Epithelial cell of esophagus (primary cell): Measurements from ENCODE around the gene NAA60.

Experiments
- DNase-seq: peaks from one replicate; pipeline ENCODE4 v3.0.0; 2010; ENCODE audit warnings: low read depth
- H3K4me3 ChIP-seq: 2 replicates; pipeline ENCODE4 v1.5.1; 2011; ENCODE audit warnings: mild to moderate bottlenecking, low read length, control low read depth
- TF ChIP-seq, protein P1 (sequence below): IDR thresholded peaks from 2 replicates; pipeline ENCODE4 v1.5.1; 2011; ENCODE audit warnings: low read depth, mild to moderate bottlenecking, low read length, control low read depth, inconsistent platforms; ENCODE audit not compliant: insufficient read depth; ENCODE audit errors: missing control alignments

NAA60 gene

GRCh38 chr16:3530371-3530914 is 87.0 kb downstream of the NAA60 start:
- H3K4me3 ChIP-seq, result no peak overlapping the region
- DNase-seq, result peak; percentile 73
- TF ChIP-seq, protein P1, sequence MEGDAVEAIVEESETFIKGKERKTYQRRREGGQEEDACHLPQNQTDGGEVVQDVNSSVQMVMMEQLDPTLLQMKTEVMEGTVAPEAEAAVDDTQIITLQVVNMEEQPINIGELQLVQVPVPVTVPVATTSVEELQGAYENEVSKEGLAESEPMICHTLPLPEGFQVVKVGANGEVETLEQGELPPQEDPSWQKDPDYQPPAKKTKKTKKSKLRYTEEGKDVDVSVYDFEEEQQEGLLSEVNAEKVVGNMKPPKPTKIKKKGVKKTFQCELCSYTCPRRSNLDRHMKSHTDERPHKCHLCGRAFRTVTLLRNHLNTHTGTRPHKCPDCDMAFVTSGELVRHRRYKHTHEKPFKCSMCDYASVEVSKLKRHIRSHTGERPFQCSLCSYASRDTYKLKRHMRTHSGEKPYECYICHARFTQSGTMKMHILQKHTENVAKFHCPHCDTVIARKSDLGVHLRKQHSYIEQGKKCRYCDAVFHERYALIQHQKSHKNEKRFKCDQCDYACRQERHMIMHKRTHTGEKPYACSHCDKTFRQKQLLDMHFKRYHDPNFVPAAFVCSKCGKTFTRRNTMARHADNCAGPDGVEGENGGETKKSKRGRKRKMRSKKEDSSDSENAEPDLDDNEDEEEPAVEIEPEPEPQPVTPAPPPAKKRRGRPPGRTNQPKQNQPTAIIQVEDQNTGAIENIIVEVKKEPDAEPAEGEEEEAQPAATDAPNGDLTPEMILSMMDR, result no peak

DNA sequence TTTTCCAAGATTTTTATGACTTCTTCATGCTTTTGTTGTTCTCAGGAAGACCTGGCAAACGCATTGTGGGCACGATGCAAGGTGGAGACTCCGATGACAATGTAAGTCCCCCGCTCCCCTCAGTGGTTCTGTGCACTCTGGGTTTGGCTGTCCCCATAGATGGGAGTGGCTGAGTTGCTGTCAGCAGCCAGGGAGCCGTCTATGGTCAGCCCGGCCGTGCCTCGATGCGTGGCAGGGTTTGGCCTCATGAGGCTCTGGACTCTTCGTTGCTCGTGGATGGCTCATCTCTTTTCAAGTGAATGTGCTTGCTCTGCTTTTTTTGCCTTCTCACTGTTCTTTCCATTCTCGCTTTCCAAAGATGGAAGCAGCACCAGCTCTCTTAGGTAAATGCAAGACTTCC is 89.3 kb downstream of the NAA60 start:
- no peak for DNase-seq
- H3K4me3 ChIP-seq, result no peak overlapping the region
- TF ChIP-seq, protein P1, result no peak

GRCh38 chr16:3534126-3534525 is 90.6 kb downstream of the NAA60 start:
- TF ChIP-seq, protein P1, result no peak
- DNase-seq, result no peak
- H3K4me3 ChIP-seq, result no peak overlapping the region

- H3K4me3 ChIP-seq, result no peak overlapping the region
- TF ChIP-seq, protein P1, result no peak
- no peak for DNase-seq
Observed at GRCh38 chr16:3536271-3536731, 92.8 kb downstream of the NAA60 start.
